MCF 10A (cell line): ENCODE results near the gene MERTK. TPM values are rescaled to one million over a fixed set of nuclear protein-coding genes. Genes with fewer than 3 reads are reported as not detected.
A peak's percentile ranks its signal among the peaks of the same experiment; 100 is the strongest.
"Not testable (repeated sequence)": the region's sequence is repeated elsewhere in the genome, so short reads cannot be mapped to it uniquely, and the experiment has no call there.

Source experiments
- BruUV-seq: library from RNA; stranded (reverse); fragments of 400-500 nt; replicated peaks from 2 replicates; lab custom pipeline; 2021; lab: Mats Ljungman, UMichigan
- CTCF ChIA-PET: fragments of 300-600 bp; sonication (Branson Sonifier 250); formaldehyde crosslinking; extraction: SDS; loops from one replicate; lab custom pipeline; 2021; ENCODE audit warnings: antibody characterized with exemption, inconsistent platforms; lab: Yijun Ruan, JAX
- POLR2A ChIA-PET: fragments of 300-600, 350-650 bp; sonication (Branson Sonifier 250); formaldehyde crosslinking; extraction: SDS; loops from one replicate; lab custom pipeline; 2020; ENCODE audit warnings: antibody characterized with exemption, inconsistent platforms; lab: Yijun Ruan, JAX
- DNase-seq: peaks from one replicate; pipeline ENCODE4 v3.0.0-alpha.2; 2018; ENCODE audit not compliant: unreplicated experiment
- H3K27ac Mint-ChIP-seq: one replicate; pipeline ENCODE4 v1.8.0; 2022; ENCODE audit warnings: mild to moderate bottlenecking, low read depth, mixed read lengths; ENCODE audit not compliant: unreplicated experiment
- H3K27me3 Mint-ChIP-seq: one replicate; pipeline ENCODE4 v1.8.0; 2022; ENCODE audit warnings: mixed read lengths; ENCODE audit not compliant: insufficient read depth, unreplicated experiment
- H3K36me3 Mint-ChIP-seq: one replicate; pipeline ENCODE4 v1.8.0; 2022; ENCODE audit warnings: mild to moderate bottlenecking, moderate library complexity, mixed read lengths; ENCODE audit not compliant: insufficient read depth, unreplicated experiment
- H3K4me1 Mint-ChIP-seq: one replicate; pipeline ENCODE4 v1.8.0; 2022; ENCODE audit warnings: mixed read lengths; ENCODE audit not compliant: insufficient read depth, unreplicated experiment
- H3K4me3 Mint-ChIP-seq: one replicate; pipeline ENCODE4 v1.8.0; 2022; ENCODE audit warnings: mild to moderate bottlenecking, moderate library complexity, mixed read lengths; ENCODE audit not compliant: unreplicated experiment
- H3K9me3 Mint-ChIP-seq: one replicate; pipeline ENCODE4 v1.8.0; 2022; ENCODE audit warnings: mixed read lengths; ENCODE audit not compliant: unreplicated experiment
- intact Hi-C: fragments of 100-400 bp; cut with micrococcal nuclease; formaldehyde crosslinking; loops from 2 replicates; pipeline ENCODE4 v1.14.1; 2022
- total RNA-seq: library from RNA; stranded (reverse); gene quantifications from 2 replicates; pipeline ENCODE4 v1.2.3, GENCODE V29; 2022
- TF ChIP-seq, protein P1 (sequence below): fragments of 200-600 bp; IDR thresholded peaks from one replicate; pipeline ENCODE4 v1.8.0; 2022; ENCODE audit warnings: antibody characterized with exemption, mild to moderate bottlenecking; ENCODE audit not compliant: unreplicated experiment

The MERTK gene
- total RNA-seq, 1 experiment from 2014 or later = 0.19 TPM

DNA sequence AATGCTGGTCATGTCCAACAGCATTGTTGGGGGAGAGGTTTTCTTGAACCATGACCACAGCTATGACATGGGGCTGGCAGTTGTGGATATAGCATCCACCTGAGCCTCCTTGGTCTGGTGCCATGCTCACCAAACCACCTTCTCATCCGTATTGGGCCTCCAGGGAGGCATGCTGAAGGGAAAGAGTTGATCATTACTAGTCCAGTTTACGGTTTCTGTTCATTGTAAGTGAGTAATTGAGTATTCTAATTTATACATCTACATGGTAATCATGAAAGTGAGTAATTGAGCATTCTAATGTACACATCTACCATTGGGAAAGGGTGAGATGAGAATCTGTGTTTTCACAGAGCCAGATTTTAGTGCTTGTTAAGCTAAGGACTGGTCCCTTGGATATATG is 163.4 kb downstream of the MERTK start:
- no TSS peak for BruUV-seq
- CTCF ChIA-PET = no interaction called here
- POLR2A ChIA-PET = no interaction called here
- Mint-ChIP-seq H3K27me3 (no peaks in the 10 kb centered on the region), H3K27ac (no peak overlapping the region), H3K36me3 (peaks cover 72% of the 10 kb centered on the region), H3K9me3 (no peaks in the 10 kb centered on the region), H3K4me1 (peaks cover 30% of the 10 kb centered on the region), H3K4me3 (no peak overlapping the region)
- no peak for DNase-seq
- intact Hi-C loops = no loop called here
- TF ChIP-seq, protein P1, sequence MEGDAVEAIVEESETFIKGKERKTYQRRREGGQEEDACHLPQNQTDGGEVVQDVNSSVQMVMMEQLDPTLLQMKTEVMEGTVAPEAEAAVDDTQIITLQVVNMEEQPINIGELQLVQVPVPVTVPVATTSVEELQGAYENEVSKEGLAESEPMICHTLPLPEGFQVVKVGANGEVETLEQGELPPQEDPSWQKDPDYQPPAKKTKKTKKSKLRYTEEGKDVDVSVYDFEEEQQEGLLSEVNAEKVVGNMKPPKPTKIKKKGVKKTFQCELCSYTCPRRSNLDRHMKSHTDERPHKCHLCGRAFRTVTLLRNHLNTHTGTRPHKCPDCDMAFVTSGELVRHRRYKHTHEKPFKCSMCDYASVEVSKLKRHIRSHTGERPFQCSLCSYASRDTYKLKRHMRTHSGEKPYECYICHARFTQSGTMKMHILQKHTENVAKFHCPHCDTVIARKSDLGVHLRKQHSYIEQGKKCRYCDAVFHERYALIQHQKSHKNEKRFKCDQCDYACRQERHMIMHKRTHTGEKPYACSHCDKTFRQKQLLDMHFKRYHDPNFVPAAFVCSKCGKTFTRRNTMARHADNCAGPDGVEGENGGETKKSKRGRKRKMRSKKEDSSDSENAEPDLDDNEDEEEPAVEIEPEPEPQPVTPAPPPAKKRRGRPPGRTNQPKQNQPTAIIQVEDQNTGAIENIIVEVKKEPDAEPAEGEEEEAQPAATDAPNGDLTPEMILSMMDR = no peak

DNA sequence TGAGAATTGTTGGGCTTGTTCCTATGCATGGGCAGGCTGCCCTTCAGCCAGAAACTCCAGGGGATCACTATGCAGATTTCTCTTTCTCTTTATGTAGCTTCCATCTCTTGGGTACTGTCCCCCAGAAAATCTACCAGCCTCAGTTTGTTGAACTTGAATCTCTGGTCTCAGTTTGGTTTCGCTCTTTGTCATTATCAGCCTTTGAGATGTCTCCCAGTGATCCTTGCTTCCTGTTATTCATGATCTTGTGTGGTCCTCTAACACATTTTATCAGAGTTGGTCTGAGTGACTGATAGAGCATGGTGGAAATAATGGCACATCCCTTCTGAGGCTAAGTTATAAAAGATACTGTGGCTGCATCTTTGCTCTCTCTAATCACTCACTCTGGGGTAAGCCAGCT is 164.5 kb downstream of the MERTK start:
- Mint-ChIP-seq H3K36me3 (peaks cover 83% of the 10 kb centered on the region), H3K4me1 (peaks cover 24% of the 10 kb centered on the region), H3K27me3 (no peaks in the 10 kb centered on the region), H3K9me3 (no peaks in the 10 kb centered on the region), H3K4me3 (no peak overlapping the region), H3K27ac (peak overlapping the region; percentile 29)
- no peak for DNase-seq
- CTCF ChIA-PET = interaction anchor here (1.0 kb wide), 1 partner anchor 175 kb away, joined by 4 read pairs; no protein-coding TSS in a partner anchor
- intact Hi-C loops = no loop called here
- POLR2A ChIA-PET = interaction anchor here (1.5 kb wide), 1 partner anchor 8 kb away, joined by 7 read pairs; the partner anchor contains the start of gene TMEM87B
- TF ChIP-seq, protein P1 = no peak
- BruUV-seq = no TSS peak

DNA sequence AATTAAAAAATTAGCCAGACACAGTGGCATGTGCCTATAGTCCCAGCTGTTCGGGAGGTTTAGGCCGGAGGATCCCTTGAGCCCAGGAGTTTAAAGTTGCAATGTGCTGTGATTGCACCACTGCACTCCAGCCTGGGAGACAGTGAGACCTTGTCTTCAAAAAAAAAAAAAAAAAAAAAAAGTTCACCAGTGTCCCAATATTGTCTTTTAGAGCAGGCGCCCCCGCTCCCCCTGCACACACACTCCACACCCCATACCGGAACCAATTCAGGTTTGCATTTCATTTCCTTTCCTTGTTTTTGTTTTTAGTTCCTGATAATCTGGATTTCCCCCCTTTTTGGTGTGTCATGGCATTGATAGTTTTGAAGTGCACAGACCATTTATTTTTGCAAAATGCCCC is 167.1 kb downstream of the MERTK start:
- H3K36me3 Mint-ChIP-seq = peaks cover 92% of the 10 kb centered on the region
- BruUV-seq = no TSS peak
- no peak overlapping the region for H3K4me3 Mint-ChIP-seq
- peaks cover 7% of the 10 kb centered on the region for H3K9me3 Mint-ChIP-seq
- no peak for DNase-seq
- POLR2A ChIA-PET = no interaction called here
- H3K27me3 Mint-ChIP-seq = no peaks in the 10 kb centered on the region
- peaks cover 11% of the 10 kb centered on the region for H3K4me1 Mint-ChIP-seq
- TF ChIP-seq, protein P1 = no peak
- H3K27ac Mint-ChIP-seq = peak overlapping the region; percentile 46
- CTCF ChIA-PET = interaction anchor here (0.6 kb wide), 1 partner anchor 415 kb away, joined by 6 read pairs; no protein-coding TSS in a partner anchor
- intact Hi-C loops = no loop called here

DNA sequence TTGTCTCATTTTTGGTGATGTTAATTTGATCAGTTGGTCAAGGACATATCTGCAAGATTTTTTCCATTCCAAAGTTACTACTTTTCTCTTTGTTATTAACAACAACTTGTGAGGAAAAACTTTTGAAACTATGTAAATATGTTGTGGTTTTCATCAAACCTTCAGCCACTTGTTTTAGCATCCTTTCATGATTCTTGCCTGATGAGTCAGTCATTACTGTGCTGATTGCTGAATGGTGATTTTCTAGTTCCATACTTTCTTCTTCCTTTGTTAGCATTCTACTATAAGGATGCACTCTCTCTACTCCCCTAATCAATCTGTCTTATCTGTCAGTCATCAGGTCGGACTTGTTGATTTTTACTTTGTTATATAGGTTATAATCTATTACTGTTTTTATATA is 167.6 kb downstream of the MERTK start:
- BruUV-seq = no TSS peak
- peak overlapping the region; percentile 46 for H3K27ac Mint-ChIP-seq
- intact Hi-C loops = no loop called here
- peaks cover 92% of the 10 kb centered on the region for H3K36me3 Mint-ChIP-seq
- H3K4me3 Mint-ChIP-seq = no peak overlapping the region
- DNase-seq = peak; percentile 17
- ChIA-PET CTCF (no interaction called here), POLR2A (interaction anchor here (0.6 kb wide), 1 partner anchor 18 kb away, joined by 3 read pairs; no protein-coding TSS in a partner anchor)
- H3K4me1 Mint-ChIP-seq = peaks cover 11% of the 10 kb centered on the region
- TF ChIP-seq, protein P1 = no peak
- H3K9me3 Mint-ChIP-seq = peaks cover 7% of the 10 kb centered on the region
- H3K27me3 Mint-ChIP-seq = no peaks in the 10 kb centered on the region

DNA sequence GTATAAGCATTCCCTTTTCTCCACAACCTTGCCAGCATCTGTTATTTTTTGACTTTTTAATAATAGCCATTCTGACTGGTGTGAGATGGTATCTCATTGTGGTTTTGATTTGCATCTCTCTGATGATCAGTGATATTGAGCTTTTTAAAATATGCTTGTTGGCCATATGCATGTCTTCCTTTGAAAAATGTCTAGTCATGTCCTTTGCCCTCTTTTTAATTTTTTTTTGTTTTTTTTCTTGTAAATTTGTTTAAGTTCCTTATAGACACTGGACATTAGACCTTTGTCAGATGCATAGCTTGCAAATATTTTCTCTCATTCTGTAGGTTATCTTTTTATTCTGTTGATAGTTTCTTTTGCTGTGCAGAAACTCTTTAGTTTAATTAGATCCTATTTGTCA is 171.4 kb downstream of the MERTK start:
- Mint-ChIP-seq H3K36me3 (peaks cover 87% of the 10 kb centered on the region), H3K9me3 (peaks cover 18% of the 10 kb centered on the region), H3K4me1 (peaks cover 11% of the 10 kb centered on the region)
- H3K27me3 Mint-ChIP-seq, POLR2A ChIA-PET, H3K4me3 Mint-ChIP-seq, intact Hi-C loops, H3K27ac Mint-ChIP-seq, BruUV-seq, DNase-seq: not testable (repeated sequence)
- CTCF ChIA-PET = interaction anchor here (0.7 to 1.0 kb wide), 2 partner anchors 12 to 146 kb away, joined by 3 read pairs; no protein-coding TSS in a partner anchor
